Myocyte (in vitro differentiated cells): ENCODE measurements around the gene IYD. TPM values are rescaled to one million over a fixed set of nuclear protein-coding genes. Genes with fewer than 3 reads are reported as not detected.

Experiments
- DNase-seq: peaks from one replicate; pipeline ENCODE4 v3.0.0-alpha.2; 2012; ENCODE audit warnings: low read depth
- total RNA-seq: library from RNA; depleted of rRNA; stranded (reverse); fragments of >200 nt; gene quantifications from 2 replicates; pipeline ENCODE4 v1.2.3, GENCODE V29; 2014

The IYD gene
- total RNA-seq, 1 donor from 2014 or later: not detected

GRCh38 chr6:150394053-150394898 is 25.5 kb downstream of the IYD start:
- DNase-seq: no peak

GRCh38 chr6:150394899-150395295 is 26.1 kb downstream of the IYD start:
- DNase-seq: no peak

- DNase-seq: peak; percentile 49
These were observed 26.7 kb downstream of the IYD start for GRCh38 chr6:150395388-150396009.

GRCh38 chr6:150403458-150404246 is 34.8 kb downstream of the IYD start:
- DNase-seq: no peak

- no peak for DNase-seq
These were observed 38.1 kb downstream of the IYD start for GRCh38 chr6:150406948-150407347.

GRCh38 chr6:150408842-150409241 is 40.0 kb downstream of the IYD start:
- DNase-seq: no peak

GRCh38 chr6:150409576-150410066 is 40.8 kb downstream of the IYD start:
- no peak for DNase-seq

- DNase-seq: no peak
These were observed 41.6 kb downstream of the IYD start for GRCh38 chr6:150410399-150410798.

GRCh38 chr6:150410906-150411305 is 42.1 kb downstream of the IYD start:
- no peak for DNase-seq

GRCh38 chr6:150412221-150412620 is 43.4 kb downstream of the IYD start:
- no peak for DNase-seq

- no peak for DNase-seq
These were observed 44.4 kb downstream of the IYD start for GRCh38 chr6:150413198-150413597.

- no peak for DNase-seq
These were observed 45.0 kb downstream of the IYD start for GRCh38 chr6:150413781-150414281.

- no peak for DNase-seq
These were observed 47.3 kb downstream of the IYD start for GRCh38 chr6:150416128-150416527.

GRCh38 chr6:150417250-150417649 is 48.4 kb downstream of the IYD start:
- DNase-seq: no peak

GRCh38 chr6:150417899-150418826 is 49.4 kb downstream of the IYD start:
- peak; percentile 67 for DNase-seq

GRCh38 chr6:150418827-150419594 is 50.2 kb downstream of the IYD start:
- peak; percentile 49 for DNase-seq

- no peak for DNase-seq
These were observed 51.6 kb downstream of the IYD start for GRCh38 chr6:150420428-150420827.

GRCh38 chr6:150420926-150421325 is 52.1 kb downstream of the IYD start:
- DNase-seq: no peak

GRCh38 chr6:150425508-150425907 is 56.7 kb downstream of the IYD start:
- DNase-seq: no peak

- DNase-seq: no peak
These were observed 57.4 kb downstream of the IYD start for GRCh38 chr6:150426198-150426597.
